ENCODE data around the gene GNB3. TPM values are rescaled to one million over a fixed set of nuclear protein-coding genes. Genes with fewer than 3 reads are reported as not detected.

Gene GNB3
- total and polyA plus RNA-seq, 4 donors = 1.2 to 3.3 (median 1.7) TPM

- Histone ChIP-seq H3K27me3 (ENCODE audit: control insufficient read depth in 3 of 3, insufficient read depth in 3 of 3, low read length in 2 of 3) (no peaks in the 10 kb centered on the region), H3K27ac (ENCODE audit: low read depth in 1 of 2, low read length in 1 of 2) (no peak overlapping the region), H3K4me3 (no peak overlapping the region), H3K9ac (ENCODE audit: insufficient read depth in 1 of 2, low read length in 2 of 2) (no peak overlapping the region), H3K36me3 (ENCODE audit: control insufficient read depth in 4 of 4, insufficient read depth in 4 of 4, low read length in 4 of 4) (peaks cover 0 to 25% (median 9%) of the 10 kb centered on the region in 4 donors), H3K4me1 (ENCODE audit: control insufficient read depth in 5 of 5, insufficient read depth in 5 of 5, low read length in 5 of 5) (no peaks in the 10 kb centered on the region), H3K9me3 (ENCODE audit: control insufficient read depth in 4 of 4, insufficient read depth in 3 of 4, low read length in 3 of 4) (no peaks in the 10 kb centered on the region)
- TF ChIP-seq CTCF (IDR thresholded peaks at IDR 0.05; ENCODE audit: control extremely low read depth, extremely low read depth) = no peak
- no peak for DNase-seq
- WGBS, 2 donors = 94 to 96% methylated on average over 16 of the region's 16 CpGs
- no peak for ATAC-seq (ENCODE audit: insufficient read depth, low FRiP score)
These were observed 1.9 kb upstream of the GNB3 start for GRCh38 chr12:6838854-6839253.

GRCh38 chr12:6839482-6840201, 1.1 kb upstream of the GNB3 start:
- Histone ChIP-seq H3K4me1 (ENCODE audit: control insufficient read depth in 5 of 5, insufficient read depth in 5 of 5, low read length in 5 of 5) (no peaks in the 10 kb centered on the region), H3K9me3 (ENCODE audit: control insufficient read depth in 4 of 4, insufficient read depth in 3 of 4, low read length in 3 of 4) (no peaks in the 10 kb centered on the region), H3K36me3 (ENCODE audit: control insufficient read depth in 4 of 4, insufficient read depth in 4 of 4, low read length in 4 of 4) (peaks cover 0 to 19% (median 10%) of the 10 kb centered on the region in 4 donors), H3K27me3 (ENCODE audit: control insufficient read depth in 3 of 3, insufficient read depth in 3 of 3, low read length in 2 of 3) (no peaks in the 10 kb centered on the region), H3K27ac (ENCODE audit: low read depth in 1 of 2, low read length in 1 of 2) (no peak overlapping the region), H3K4me3 (no peak overlapping the region), H3K9ac (ENCODE audit: insufficient read depth in 1 of 2, low read length in 2 of 2) (no peak overlapping the region)
- ATAC-seq (ENCODE audit: insufficient read depth, low FRiP score) (no peak), DNase-seq (no peak)
- 86 to 90% methylated on average over 10 of the region's 10 CpGs for WGBS, 2 donors
- TF ChIP-seq CTCF (IDR thresholded peaks at IDR 0.05; ENCODE audit: control extremely low read depth, extremely low read depth) = no peak

- no peaks in the 10 kb centered on the region for H3K9me3 ChIP-seq (ENCODE audit: control insufficient read depth in 4 of 4, insufficient read depth in 3 of 4, low read length in 3 of 4)
- TF ChIP-seq CTCF (IDR thresholded peaks at IDR 0.05; ENCODE audit: control extremely low read depth, extremely low read depth) = no peak
- no peak overlapping the region for H3K4me3 ChIP-seq
- H3K27me3 ChIP-seq (ENCODE audit: control insufficient read depth in 3 of 3, insufficient read depth in 3 of 3, low read length in 2 of 3) = no peaks in the 10 kb centered on the region
- H3K36me3 ChIP-seq (ENCODE audit: control insufficient read depth in 4 of 4, insufficient read depth in 4 of 4, low read length in 4 of 4) = peaks cover 0 to 19% (median 10%) of the 10 kb centered on the region in 4 donors
- WGBS, 2 donors = 86 to 100% methylated on average over 1 of the region's 1 CpG
- no peak for DNase-seq
- H3K27ac ChIP-seq (ENCODE audit: low read depth in 1 of 2, low read length in 1 of 2) = no peak overlapping the region
- no peak for ATAC-seq (ENCODE audit: insufficient read depth, low FRiP score)
- no peak overlapping the region for H3K9ac ChIP-seq (ENCODE audit: insufficient read depth in 1 of 2, low read length in 2 of 2)
- no peaks in the 10 kb centered on the region for H3K4me1 ChIP-seq (ENCODE audit: control insufficient read depth in 5 of 5, insufficient read depth in 5 of 5, low read length in 5 of 5)
These were observed 395 bp upstream of the GNB3 start for GRCh38 chr12:6840330-6840729.

GRCh38 chr12:6842075-6842474, 1.4 kb downstream of the GNB3 start:
- TF ChIP-seq CTCF (IDR thresholded peaks at IDR 0.05; ENCODE audit: control extremely low read depth, extremely low read depth) = no peak
- Histone ChIP-seq H3K9me3 (ENCODE audit: control insufficient read depth in 4 of 4, insufficient read depth in 3 of 4, low read length in 3 of 4) (no peaks in the 10 kb centered on the region), H3K27ac (ENCODE audit: low read depth in 1 of 2, low read length in 1 of 2) (no peak overlapping the region), H3K4me1 (ENCODE audit: control insufficient read depth in 5 of 5, insufficient read depth in 5 of 5, low read length in 5 of 5) (no peaks in the 10 kb centered on the region), H3K36me3 (ENCODE audit: control insufficient read depth in 4 of 4, insufficient read depth in 4 of 4, low read length in 4 of 4) (peaks cover 0 to 32% (median 13%) of the 10 kb centered on the region in 4 donors), H3K9ac (ENCODE audit: insufficient read depth in 1 of 2, low read length in 2 of 2) (no peak overlapping the region), H3K27me3 (ENCODE audit: control insufficient read depth in 3 of 3, insufficient read depth in 3 of 3, low read length in 2 of 3) (no peaks in the 10 kb centered on the region), H3K4me3 (no peak overlapping the region)
- 85 to 94% methylated on average over 4 of the region's 4 CpGs for WGBS, 2 donors
- no peak for DNase-seq
- no peak for ATAC-seq (ENCODE audit: insufficient read depth, low FRiP score)

All from lung (tissue), 12 donors.